Hepatocyte (in vitro differentiated cells): Measurements from ENCODE around the gene AGMAT. TPM values are rescaled to one million over a fixed set of nuclear protein-coding genes. Genes with fewer than 3 reads are reported as not detected.

Experiments used
- DNase-seq: peaks from one replicate; pipeline ENCODE4 v3.0.0-alpha.2; 2016; ENCODE audit warnings: low spot score
- H2AFZ ChIP-seq: fragments of 200-600 bp; sonication (generic); 2 replicates; pipeline ENCODE4 v1.6.0; 2016; ENCODE audit warnings: antibody characterized with exemption, mild to moderate bottlenecking
- H3K27ac ChIP-seq: fragments of 200-600 bp; sonication (generic); 2 replicates; pipeline ENCODE4 v1.5.1; 2016; ENCODE audit warnings: mild to moderate bottlenecking
- H3K27me3 ChIP-seq: fragments of 200-600 bp; sonication (generic); 2 replicates; pipeline ENCODE4 v1.6.1; 2016
- H3K36me3 ChIP-seq: fragments of 200-600 bp; sonication (generic); replicated peaks from 2 replicates; pipeline ENCODE4 v1.5.1; 2016; ENCODE audit warnings: low read depth; ENCODE audit not compliant: insufficient read depth
- H3K4me1 ChIP-seq: fragments of 200-600 bp; sonication (generic); 2 replicates; pipeline ENCODE4 v1.5.1; 2016; ENCODE audit warnings: mild to moderate bottlenecking, moderate library complexity; ENCODE audit not compliant: insufficient read depth
- H3K4me2 ChIP-seq: fragments of 200-600 bp; sonication (generic); 2 replicates; pipeline ENCODE4 v1.6.0; 2016
- H3K4me3 ChIP-seq: fragments of 200-600 bp; sonication (generic); 2 replicates; pipeline ENCODE4 v1.5.1; 2016; ENCODE audit warnings: mild to moderate bottlenecking
- H3K79me2 ChIP-seq: fragments of 200-600 bp; sonication (generic); 2 replicates; pipeline ENCODE4 v1.6.0; 2017; ENCODE audit warnings: mild to moderate bottlenecking
- H3K9me2 ChIP-seq: fragments of 200-600 bp; sonication (generic); replicated peaks from 2 replicates; pipeline ENCODE4 v1.6.0; 2017; ENCODE audit warnings: mild to moderate bottlenecking; ENCODE audit not compliant: insufficient read depth
- H3K9me3 ChIP-seq: fragments of 200-600 bp; sonication (generic); 2 replicates; pipeline ENCODE4 v1.5.1; 2016; ENCODE audit warnings: low read depth, mild to moderate bottlenecking
- H4K20me1 ChIP-seq: fragments of 200-600 bp; sonication (generic); 2 replicates; pipeline ENCODE4 v1.6.0; 2016; ENCODE audit warnings: mild to moderate bottlenecking; ENCODE audit not compliant: insufficient read depth, poor library complexity, severe bottlenecking
- EZH2 ChIP-seq: fragments of 200-600 bp; sonication (generic); IDR thresholded peaks from 2 replicates; pipeline ENCODE4 v1.6.1; 2016; ENCODE audit warnings: antibody characterized with exemption, mild to moderate bottlenecking, borderline replicate concordance
- EZH2phosphoT487 ChIP-seq: fragments of 200-600 bp; sonication (generic); IDR thresholded peaks from one replicate; pipeline ENCODE4 v1.6.1; 2018; ENCODE audit warnings: antibody characterized with exemption, mild to moderate bottlenecking, low read depth, moderate library complexity; ENCODE audit not compliant: unreplicated experiment, severe bottlenecking
- WGBS: methylation state at CpG from one replicate; pipeline ENCODE4 v1.1.6; 2016; ENCODE audit warnings: low lambda C conversion rate; ENCODE audit errors: missing lambda C conversion rate; 5-methylcytosine and 5-hydroxymethylcytosine counted together
- polyA plus RNA-seq: library from polyadenylated mRNA; unstranded; fragments of >200 nt; fragmentation: Nextera tagmentation; extraction: Ambion mirVana; gene quantifications from 2 replicates; pipeline ENCODE4 v1.2.1, GENCODE V29; 2016
- total RNA-seq: library from RNA; depleted of rRNA; stranded (reverse); fragments of >200 nt; gene quantifications from 2 replicates; pipeline ENCODE4 v1.2.3, GENCODE V29; 2014
- TF ChIP-seq, protein P1 (sequence below): fragments of 200-600 bp; sonication (generic); IDR thresholded peaks from 2 replicates; pipeline ENCODE4 v1.5.1; 2016; ENCODE audit warnings: antibody characterized with exemption, mild to moderate bottlenecking; ENCODE audit not compliant: poor library complexity

AGMAT gene
- total and polyA plus RNA-seq, 2 experiments from 2014 or later, result 28.7 to 42.9 TPM

DNA sequence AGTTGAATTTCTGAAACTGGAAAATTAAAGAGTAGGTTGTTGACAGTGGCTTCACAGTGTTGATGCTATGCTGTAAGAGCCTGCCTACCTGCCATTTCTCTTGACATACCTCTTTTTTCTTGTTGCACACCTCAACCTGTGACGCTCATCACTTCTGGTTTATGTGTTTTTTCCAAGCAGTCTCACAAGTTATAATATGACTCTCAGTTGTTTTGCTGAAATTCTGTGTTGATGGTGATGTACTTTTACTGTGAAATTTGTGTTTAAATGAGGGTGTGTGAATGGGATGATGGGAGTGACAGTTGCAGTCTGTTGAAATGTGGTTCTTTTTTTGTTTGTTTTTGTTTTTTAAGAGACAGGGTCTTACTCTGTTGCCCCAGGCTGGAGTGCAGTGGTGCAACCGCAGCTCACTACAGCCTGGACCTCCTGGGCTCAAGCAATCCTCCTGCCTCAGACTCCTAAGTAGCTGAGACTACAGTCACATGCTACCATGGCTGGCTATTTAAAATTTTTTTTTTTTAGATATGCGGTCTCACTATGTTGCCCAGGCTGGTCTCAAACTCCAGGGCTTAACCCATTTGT, 39.4 kb upstream of the AGMAT start:
- TF ChIP-seq, protein P1, sequence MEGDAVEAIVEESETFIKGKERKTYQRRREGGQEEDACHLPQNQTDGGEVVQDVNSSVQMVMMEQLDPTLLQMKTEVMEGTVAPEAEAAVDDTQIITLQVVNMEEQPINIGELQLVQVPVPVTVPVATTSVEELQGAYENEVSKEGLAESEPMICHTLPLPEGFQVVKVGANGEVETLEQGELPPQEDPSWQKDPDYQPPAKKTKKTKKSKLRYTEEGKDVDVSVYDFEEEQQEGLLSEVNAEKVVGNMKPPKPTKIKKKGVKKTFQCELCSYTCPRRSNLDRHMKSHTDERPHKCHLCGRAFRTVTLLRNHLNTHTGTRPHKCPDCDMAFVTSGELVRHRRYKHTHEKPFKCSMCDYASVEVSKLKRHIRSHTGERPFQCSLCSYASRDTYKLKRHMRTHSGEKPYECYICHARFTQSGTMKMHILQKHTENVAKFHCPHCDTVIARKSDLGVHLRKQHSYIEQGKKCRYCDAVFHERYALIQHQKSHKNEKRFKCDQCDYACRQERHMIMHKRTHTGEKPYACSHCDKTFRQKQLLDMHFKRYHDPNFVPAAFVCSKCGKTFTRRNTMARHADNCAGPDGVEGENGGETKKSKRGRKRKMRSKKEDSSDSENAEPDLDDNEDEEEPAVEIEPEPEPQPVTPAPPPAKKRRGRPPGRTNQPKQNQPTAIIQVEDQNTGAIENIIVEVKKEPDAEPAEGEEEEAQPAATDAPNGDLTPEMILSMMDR, result no peak
- TF ChIP-seq EZH2phosphoT487, result no peak
- TF ChIP-seq EZH2, result no peak
- Histone ChIP-seq H4K20me1 (peaks cover 44% of the 10 kb centered on the region), H3K27me3 (no peaks in the 10 kb centered on the region), H3K4me3 (no peak overlapping the region), H3K36me3 (no peaks in the 10 kb centered on the region), H2AFZ (no peak overlapping the region), H3K9me2 (no peaks in the 10 kb centered on the region), H3K9me3 (no peaks in the 10 kb centered on the region), H3K27ac (no peak overlapping the region), H3K4me1 (peaks cover 55% of the 10 kb centered on the region), H3K79me2 (peaks cover 98% of the 10 kb centered on the region), H3K4me2 (no peak overlapping the region)
- WGBS, result 96% methylated on average over 3 of the region's 3 CpGs
- DNase-seq, result no peak

GRCh38 chr1:15623435-15623834, 38.6 kb upstream of the AGMAT start:
- H3K4me2 ChIP-seq, result no peak overlapping the region
- H3K27me3 ChIP-seq, result no peaks in the 10 kb centered on the region
- WGBS, result 94% methylated on average over 6 of the region's 6 CpGs
- H3K79me2 ChIP-seq, result peaks cover 93% of the 10 kb centered on the region
- H3K9me3 ChIP-seq, result no peaks in the 10 kb centered on the region
- TF ChIP-seq EZH2phosphoT487 (no peak), EZH2 (no peak)
- TF ChIP-seq, protein P1, result no peak
- DNase-seq, result no peak
- H3K4me1 ChIP-seq, result peaks cover 56% of the 10 kb centered on the region
- H3K27ac ChIP-seq, result no peak overlapping the region
- no peak overlapping the region for H2AFZ ChIP-seq
- H3K36me3 ChIP-seq, result no peaks in the 10 kb centered on the region
- H3K4me3 ChIP-seq, result no peak overlapping the region
- no peaks in the 10 kb centered on the region for H3K9me2 ChIP-seq
- peaks cover 44% of the 10 kb centered on the region for H4K20me1 ChIP-seq

DNA sequence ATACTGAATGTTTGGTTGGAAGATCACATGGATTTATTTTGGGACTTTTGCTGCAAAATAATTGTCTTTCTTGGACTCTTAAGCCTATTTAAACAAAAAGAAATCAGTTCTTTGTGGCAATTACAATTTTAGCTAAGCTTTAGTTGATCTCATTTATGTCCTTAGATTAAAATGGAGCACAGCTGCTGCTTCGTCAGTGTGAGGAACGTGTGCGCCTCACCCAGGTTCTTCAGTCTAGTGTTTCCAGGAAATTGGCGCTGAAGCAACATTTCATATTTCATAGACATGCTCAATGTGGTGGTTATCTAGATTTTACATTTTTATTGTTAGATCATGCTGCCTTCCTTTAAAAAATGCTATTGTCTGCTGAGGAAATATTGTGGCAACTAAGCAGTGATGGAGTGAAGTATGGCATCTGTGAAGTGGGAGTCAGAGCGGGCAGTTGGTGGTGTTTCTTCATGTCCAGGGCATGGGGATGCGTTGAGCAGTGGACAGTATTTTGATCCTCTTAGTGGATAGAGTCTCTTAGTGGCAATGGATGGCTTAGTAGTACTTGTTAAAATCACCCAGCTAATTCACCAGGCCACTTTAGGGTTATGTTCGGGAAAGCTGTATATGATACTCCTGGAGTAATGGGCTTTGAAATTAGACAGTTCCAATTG, 38.0 kb upstream of the AGMAT start:
- H3K9me2 ChIP-seq, result no peaks in the 10 kb centered on the region
- 94% methylated on average over 7 of the region's 7 CpGs for WGBS
- TF ChIP-seq, protein P1, result no peak
- TF ChIP-seq EZH2phosphoT487 (no peak), EZH2 (no peak)
- peak overlapping the region; percentile 82 for H3K4me2 ChIP-seq
- H4K20me1 ChIP-seq, result peaks cover 44% of the 10 kb centered on the region
- H3K79me2 ChIP-seq, result peaks cover 92% of the 10 kb centered on the region
- H3K9me3 ChIP-seq, result no peaks in the 10 kb centered on the region
- H3K27me3 ChIP-seq, result no peaks in the 10 kb centered on the region
- no peak for DNase-seq
- no peak overlapping the region for H2AFZ ChIP-seq
- no peaks in the 10 kb centered on the region for H3K36me3 ChIP-seq
- peak overlapping the region; percentile 4 for H3K27ac ChIP-seq
- H3K4me3 ChIP-seq, result no peak overlapping the region
- peaks cover 50% of the 10 kb centered on the region for H3K4me1 ChIP-seq
